H1 (cell line): ENCODE results near the gene PRPF6. TPM values are rescaled to one million over a fixed set of nuclear protein-coding genes. Genes with fewer than 3 reads are reported as not detected.

ENCODE experiments used
- CTCF ChIA-PET: fragments of 300-600 bp; sonication (Branson Sonifier 250); formaldehyde crosslinking; loops from one replicate; lab custom pipeline; 2021; ENCODE audit not compliant: partially characterized antibody; lab: Charles Lee
- POLR2A ChIA-PET: fragments of 300-600 bp; sonication (Branson Sonifier 250); formaldehyde crosslinking; loops from one replicate; lab custom pipeline; 2021; ENCODE audit warnings: inconsistent platforms; ENCODE audit not compliant: partially characterized antibody; lab: Charles Lee
- DNase-seq, 2 experiments: peaks; one replicate each; pipeline versions ENCODE4 v3.0.0 to v3.0.0-alpha.2; 2010 to 2022; ENCODE audit warnings: low spot score in 2 of 2, low read depth in 1 of 2, mixed read lengths in 1 of 2
- FAIRE-seq: peaks from 2 replicates; lab custom pipeline; 2011; peaks lifted over from hg19 to GRCh38; lab: Jason Lieb, UNC
- H2AFZ ChIP-seq: 2 replicates; pipeline ENCODE4 v1.8.1; 2012; ENCODE audit warnings: low read length, inconsistent platforms
- H2AK5ac ChIP-seq: 2 replicates; pipeline ENCODE4 v1.6.1; 2013; ENCODE audit warnings: low read depth, low read length
- H2BK120ac ChIP-seq: replicated peaks from 2 replicates; pipeline ENCODE3; 2013; ENCODE audit warnings: low read depth, low read length, inconsistent platforms
- H2BK12ac ChIP-seq: 2 replicates; pipeline ENCODE4 v1.6.1; 2013; ENCODE audit warnings: low read depth, low read length
- H2BK15ac ChIP-seq: 2 replicates; pipeline ENCODE4 v1.6.1; 2013; ENCODE audit warnings: low read length
- H2BK20ac ChIP-seq: 2 replicates; pipeline ENCODE4 v1.6.1; 2013; ENCODE audit warnings: low read length
- H2BK5ac ChIP-seq: 2 replicates; pipeline ENCODE4 v1.6.1; 2013; ENCODE audit warnings: low read depth, low read length
- H3K14ac ChIP-seq: 2 replicates; pipeline ENCODE4 v1.6.1; 2013; ENCODE audit warnings: inconsistent platforms; ENCODE audit not compliant: insufficient read length
- H3K18ac ChIP-seq: 2 replicates; pipeline ENCODE4 v1.6.1; 2013; ENCODE audit warnings: low read length; ENCODE audit errors: extremely low read depth
- H3K23ac ChIP-seq: 2 replicates; pipeline ENCODE4 v1.6.1; 2013; ENCODE audit warnings: inconsistent platforms; ENCODE audit not compliant: insufficient read length
- H3K23me2 ChIP-seq: 2 replicates; pipeline ENCODE4 v1.6.1; 2013; ENCODE audit warnings: low read depth, low read length
- H3K27ac ChIP-seq: 2 replicates; pipeline ENCODE4 v1.6.1; 2011; ENCODE audit warnings: low read depth, low read length, inconsistent platforms
- H3K27me3 ChIP-seq, 4 experiments: replicated peaks in 1 of 4; 1 replicate in 1 of 4; 2 replicates in 3 of 4; pipeline versions ENCODE4 v1.6.1 to v1.8.1; 2011 to 2013; ENCODE audit warnings: low read length in 3 of 4, mild to moderate bottlenecking in 3 of 4, inconsistent platforms in 2 of 4, mixed read lengths in 2 of 4, moderate library complexity in 1 of 4; ENCODE audit not compliant: control insufficient read depth in 3 of 4, insufficient read depth in 3 of 4; ENCODE audit errors: extremely low read depth in 1 of 4
- H3K36me3 ChIP-seq, 4 experiments: 2 replicates each; pipeline versions ENCODE4 v1.6.1 to v1.8.1; 2011 to 2013; ENCODE audit warnings: mild to moderate bottlenecking in 4 of 4, low read length in 3 of 4, moderate library complexity in 2 of 4, control low read depth in 1 of 4, inconsistent platforms in 1 of 4; ENCODE audit not compliant: insufficient read depth in 4 of 4, control insufficient read depth in 2 of 4
- H3K4ac ChIP-seq: replicated peaks from 2 replicates; pipeline ENCODE3; 2013; ENCODE audit warnings: low read length, low read depth, mixed read lengths, inconsistent platforms; ENCODE audit not compliant: insufficient read length
- H3K4me1 ChIP-seq, 4 experiments: replicated peaks in 1 of 4; 1 replicate in 1 of 4; 2 replicates in 3 of 4; pipeline versions ENCODE4 v1.6.1 to v1.8.1; 2011 to 2013; ENCODE audit warnings: low read length in 3 of 4, inconsistent platforms in 2 of 4, mixed read lengths in 1 of 4; ENCODE audit not compliant: insufficient read depth in 4 of 4, control insufficient read depth in 3 of 4
- H3K4me2 ChIP-seq, 2 experiments: 2 replicates each; pipeline versions ENCODE4 v1.6.1 to v1.8.1; 2011 to 2013; ENCODE audit warnings: low read depth in 2 of 2, low read length in 2 of 2, control low read depth in 1 of 2, inconsistent platforms in 1 of 2, mild to moderate bottlenecking in 1 of 2; ENCODE audit not compliant: insufficient read depth in 1 of 2
- H3K4me3 ChIP-seq, 4 experiments: fragments of 200-600, 300-600 bp in 1 of 4; sonication (generic), shearing (Covaris generic), sonication (Bioruptor Twin) in 1 of 4; 2 replicates each; pipeline versions ENCODE4 v1.5.1 to v1.8.1; 2011 to 2016; ENCODE audit warnings: low read length in 4 of 4, low read depth in 3 of 4, control low read depth in 2 of 4, inconsistent platforms in 2 of 4, mild to moderate bottlenecking in 2 of 4, mixed read lengths in 1 of 4, moderate library complexity in 1 of 4; ENCODE audit not compliant: insufficient read depth in 2 of 4; ENCODE audit errors: extremely low read depth in 1 of 4
- H3K56ac ChIP-seq: replicated peaks from 2 replicates; pipeline ENCODE3; 2013; ENCODE audit warnings: low read depth, mild to moderate bottlenecking, mixed read lengths, low read length, inconsistent platforms; ENCODE audit not compliant: insufficient read length
- H3K79me1 ChIP-seq: 2 replicates; pipeline ENCODE4 v1.6.1; 2013; ENCODE audit warnings: low read depth, low read length, control low read depth
- H3K79me2 ChIP-seq, 2 experiments: 2 replicates each; pipeline versions ENCODE4 v1.6.1 to v1.8.1; 2012 to 2013; ENCODE audit warnings: low read length in 2 of 2, mild to moderate bottlenecking in 2 of 2, inconsistent platforms in 1 of 2; ENCODE audit not compliant: insufficient read depth in 2 of 2, control insufficient read depth in 1 of 2
- H3K9ac ChIP-seq, 4 experiments: replicated peaks in 1 of 4; 1 replicate in 1 of 4; 2 replicates in 3 of 4; pipeline versions ENCODE4 v1.6.1 to v1.8.1; 2011 to 2013; ENCODE audit warnings: low read depth in 3 of 4, low read length in 3 of 4, control low read depth in 2 of 4, mild to moderate bottlenecking in 2 of 4, moderate library complexity in 2 of 4, inconsistent platforms in 1 of 4; ENCODE audit errors: extremely low read depth in 1 of 4
- H3K9me3 ChIP-seq, 2 experiments: 2 replicates each; pipeline versions ENCODE4 v1.6.1 to v1.8.1; 2012 to 2013; ENCODE audit warnings: mild to moderate bottlenecking in 2 of 2, moderate library complexity in 2 of 2, control low read depth in 1 of 2, inconsistent platforms in 1 of 2, low read depth in 1 of 2, low read length in 1 of 2, mixed read lengths in 1 of 2; ENCODE audit not compliant: insufficient read depth in 2 of 2
- H4K20me1 ChIP-seq, 2 experiments: replicated peaks in 1 of 2; 2 replicates each; pipeline versions ENCODE3 to v1.8.1; 2011 to 2013; ENCODE audit warnings: inconsistent platforms in 2 of 2, low read length in 2 of 2, mild to moderate bottlenecking in 1 of 2; ENCODE audit not compliant: insufficient read depth in 2 of 2, control insufficient read depth in 1 of 2
- H4K5ac ChIP-seq: 2 replicates; pipeline ENCODE4 v1.6.1; 2013; ENCODE audit warnings: low read length, low read depth, mixed read lengths, inconsistent platforms; ENCODE audit not compliant: insufficient read length
- H4K8ac ChIP-seq: 2 replicates; pipeline ENCODE4 v1.8.0; 2013; ENCODE audit warnings: mild to moderate bottlenecking, moderate library complexity, low read length, inconsistent platforms; ENCODE audit not compliant: insufficient read depth; ENCODE audit errors: extremely low read depth
- H4K91ac ChIP-seq: replicated peaks from 2 replicates; pipeline ENCODE3; 2013; ENCODE audit warnings: low read length, mixed read lengths, inconsistent platforms; ENCODE audit not compliant: insufficient read length
- ATF3 ChIP-seq: IDR thresholded peaks from 2 replicates; pipeline ENCODE4 v1.6.1; 2011; ENCODE audit warnings: low read depth, mild to moderate bottlenecking, low read length; ENCODE audit not compliant: insufficient read depth
- GTF2F1 ChIP-seq: IDR thresholded peaks from 2 replicates; pipeline ENCODE4 v1.6.1; 2012; ENCODE audit warnings: low read depth, low read length, improper control_type of control experiment, borderline replicate concordance
- SP2 ChIP-seq: IDR thresholded peaks from 2 replicates; pipeline ENCODE4 v1.6.1; 2012; ENCODE audit warnings: mild to moderate bottlenecking, low read length, inconsistent platforms
- TEAD4 ChIP-seq: IDR thresholded peaks from 2 replicates; pipeline ENCODE4 v1.6.1; 2012; ENCODE audit warnings: low read depth, low read length, inconsistent platforms, mixed read lengths
- WGBS, 2 experiments: shearing (Covaris generic) in 1 of 2; methylation state at CpG; one replicate each; pipeline versions ENCODE4 v1.1.6 to v1.1.7; 2013 to 2015; ENCODE audit warnings: low lambda C conversion rate in 2 of 2, mixed read lengths in 2 of 2, inconsistent platforms in 1 of 2, low coverage in 1 of 2, missing lambda C conversion rate in 1 of 2; ENCODE audit not compliant: insufficient replicate concordance in 2 of 2, insufficient coverage in 1 of 2, insufficient read length in 1 of 2; ENCODE audit errors: extremely low coverage in 1 of 2, missing lambda C conversion rate in 1 of 2; 5-methylcytosine and 5-hydroxymethylcytosine counted together
- polyA plus RNA-seq, 7 experiments: library from polyadenylated mRNA; depleted of rRNA in 3 of 7; stranded (reverse) in 5 of 7; unstranded in 2 of 7; fragments of >200 nt in 5 of 7; fragments of 200-250 nt in 2 of 7; gene quantifications; 1 replicate in 5 of 7; 2 replicates in 1 of 7; 4 replicates in 1 of 7; pipeline versions ENCODE4 v1.2.1 to v1.2.3, GENCODE V29; 2011 to 2013; ENCODE audit warnings: missing spikeins in 2 of 7, mixed read lengths in 2 of 7
- total RNA-seq: library from RNA; stranded (reverse); fragmentation: NEBNext Ultra II Directional; extraction: Animal tissue kit (Norgen Biotek cat#: 25700); gene quantifications from 2 replicates; pipeline ENCODE4 v1.2.1, GENCODE V29; 2021

The PRPF6 gene
- total and polyA plus RNA-seq, 2 of the 8 experiments (the other 6 are each of a cell fraction or from before 2014, with no cell fraction given): 27.9 to 76.9 TPM

- ChIA-PET POLR2A (interaction anchor here (0.7 to 3.5 kb wide), 7 partner anchors 12 to 40 kb away, joined by 3 to 24 read pairs (median 4); no protein-coding TSS in a partner anchor), CTCF (interaction anchor here (0.6 to 7.3 kb wide), 23 partner anchors 9 to 219 kb away, joined by 3 to 73 read pairs (median 4); partner anchors contain the start of genes LKAAEAR1, OPRL1, PRPF6 and RGS19)
- H2BK20ac ChIP-seq: no peak overlapping the region
- H2BK12ac ChIP-seq: peak overlapping the region; percentile 39; the same call in 1 of the 2 replicates
- no peak overlapping the region for H3K23ac ChIP-seq
- H3K4me1 ChIP-seq: peaks cover 0 to 27% (median 17%) of the 10 kb centered on the region in 4 experiments; a peak in 6 of 7 replicates
- H3K18ac ChIP-seq: no peak overlapping the region
- H2AFZ ChIP-seq: no peak overlapping the region
- H3K27me3 ChIP-seq: peaks cover 16 to 69% (median 54%) of the 10 kb centered on the region in 4 experiments
- H4K8ac ChIP-seq: no peak overlapping the region
- no peak overlapping the region for H4K91ac ChIP-seq
- no peak overlapping the region for H2BK120ac ChIP-seq
- no peak overlapping the region for H3K4me3 ChIP-seq
- no peak for FAIRE-seq
- no peak overlapping the region for H3K9ac ChIP-seq
- H3K23me2 ChIP-seq: peaks cover 3% of the 10 kb centered on the region; the same call in 1 of the 2 replicates
- no peaks in the 10 kb centered on the region for H3K9me3 ChIP-seq
- no peak overlapping the region for H2BK5ac ChIP-seq
- no peak overlapping the region for H4K5ac ChIP-seq
- 87% methylated on average over 12 of the region's 12 CpGs; no CpG with 5 or more reads in 1 of the 2 experiments for WGBS, 2 experiments
- no peak overlapping the region for H3K27ac ChIP-seq
- H2BK15ac ChIP-seq: no peak overlapping the region
- H3K4ac ChIP-seq: no peak overlapping the region
- no peak for DNase-seq
- H3K36me3 ChIP-seq: no peaks in the 10 kb centered on the region; a peak in 1 of 8 replicates
- H3K56ac ChIP-seq: no peak overlapping the region
- H3K14ac ChIP-seq: no peak overlapping the region
- no peaks in the 10 kb centered on the region; the same call in 1 of the 2 replicates for H3K79me1 ChIP-seq
- peaks cover 0 to 1% of the 10 kb centered on the region in 2 experiments for H4K20me1 ChIP-seq
- no peak for TF ChIP-seq TEAD4
- no peak for TF ChIP-seq GTF2F1
- no peak for TF ChIP-seq SP2
- no peak for TF ChIP-seq ATF3
- TF ChIP-seq, all 59 proteins: peak for 0
- H3K4me2 ChIP-seq: no peak overlapping the region
- 0 out of 2 replicates have a peak overlapping the region, but pooled peaks have one; percentile 54 for H2AK5ac ChIP-seq
- H3K79me2 ChIP-seq: no peaks in the 10 kb centered on the region
Measured at GRCh38 chr20:64040231-64041039, 59.5 kb downstream of the PRPF6 start.
